ENCODE data around the gene RPS6KB1.

DNA sequence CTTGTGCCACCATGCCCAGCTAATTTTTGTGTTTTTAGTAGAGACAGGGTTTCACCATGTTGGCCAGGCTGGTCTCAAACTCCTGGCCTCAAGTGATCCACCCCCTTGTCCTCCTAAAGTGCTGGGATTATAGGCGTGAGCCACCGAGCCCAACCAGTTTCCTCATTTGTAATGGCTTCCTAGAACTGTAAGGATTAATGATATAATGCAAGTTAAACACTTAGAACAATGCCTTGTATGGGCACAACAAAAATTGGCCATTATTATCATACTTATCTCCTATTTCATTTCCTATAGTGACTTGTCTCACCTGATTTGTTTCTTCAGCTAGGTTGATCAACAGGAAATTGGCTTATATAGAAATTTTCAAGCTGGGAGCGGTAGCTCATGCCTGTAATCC, 14.3 kb upstream of the RPS6KB1 start:
- TF ChIP-seq, protein P1, sequence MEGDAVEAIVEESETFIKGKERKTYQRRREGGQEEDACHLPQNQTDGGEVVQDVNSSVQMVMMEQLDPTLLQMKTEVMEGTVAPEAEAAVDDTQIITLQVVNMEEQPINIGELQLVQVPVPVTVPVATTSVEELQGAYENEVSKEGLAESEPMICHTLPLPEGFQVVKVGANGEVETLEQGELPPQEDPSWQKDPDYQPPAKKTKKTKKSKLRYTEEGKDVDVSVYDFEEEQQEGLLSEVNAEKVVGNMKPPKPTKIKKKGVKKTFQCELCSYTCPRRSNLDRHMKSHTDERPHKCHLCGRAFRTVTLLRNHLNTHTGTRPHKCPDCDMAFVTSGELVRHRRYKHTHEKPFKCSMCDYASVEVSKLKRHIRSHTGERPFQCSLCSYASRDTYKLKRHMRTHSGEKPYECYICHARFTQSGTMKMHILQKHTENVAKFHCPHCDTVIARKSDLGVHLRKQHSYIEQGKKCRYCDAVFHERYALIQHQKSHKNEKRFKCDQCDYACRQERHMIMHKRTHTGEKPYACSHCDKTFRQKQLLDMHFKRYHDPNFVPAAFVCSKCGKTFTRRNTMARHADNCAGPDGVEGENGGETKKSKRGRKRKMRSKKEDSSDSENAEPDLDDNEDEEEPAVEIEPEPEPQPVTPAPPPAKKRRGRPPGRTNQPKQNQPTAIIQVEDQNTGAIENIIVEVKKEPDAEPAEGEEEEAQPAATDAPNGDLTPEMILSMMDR (optimal IDR thresholded peaks at IDR 0.05 in 1 of 3, IDR thresholded peaks at IDR 0.05 in 1 of 3, conservative IDR thresholded peaks at IDR 0.05 in 1 of 3; ENCODE audit: extremely low read depth in 1 of 3, insufficient read depth in 2 of 3, low read length in 3 of 3), result no peak
- TF ChIP-seq EZH2 (IDR thresholded peaks at IDR 0.05; ENCODE audit: low read length), result no peak
